ENCODE results near the gene THBD.

THBD gene

DNA sequence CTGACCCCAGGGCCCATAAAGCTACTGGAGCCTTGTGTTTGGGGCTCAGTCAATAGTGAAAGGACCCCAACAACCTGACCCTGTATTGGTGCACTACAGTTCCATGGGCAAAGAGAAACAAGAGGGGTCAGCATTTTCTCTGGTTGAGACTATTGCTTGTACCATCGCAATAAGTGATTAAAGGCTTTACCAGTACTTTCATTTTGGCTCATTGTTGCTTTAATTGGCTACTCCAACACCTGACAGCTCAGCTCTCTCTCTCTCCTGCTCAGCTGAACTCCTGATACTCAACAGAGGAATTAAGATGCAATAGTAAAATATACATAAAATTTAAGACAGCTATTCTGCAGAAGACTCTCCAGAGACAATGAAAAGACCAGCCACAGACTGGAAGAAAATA is 18.8 kb upstream of the THBD start:
- Histone ChIP-seq H3K9me3 (ENCODE audit: control insufficient read depth, low read length) (no peaks in the 10 kb centered on the region), H3K4me1 (ENCODE audit: control insufficient read depth, insufficient read depth, low read length) (peaks cover 4% of the 10 kb centered on the region), H3K4me3 (ENCODE audit: low read length) (no peak overlapping the region), H3K27me3 (ENCODE audit: control insufficient read depth, insufficient read depth, low read length) (no peaks in the 10 kb centered on the region), H3K36me3 (ENCODE audit: control insufficient read depth, insufficient read depth, low read length) (no peaks in the 10 kb centered on the region), H3K9ac (ENCODE audit: low read length) (no peak overlapping the region)

DNA sequence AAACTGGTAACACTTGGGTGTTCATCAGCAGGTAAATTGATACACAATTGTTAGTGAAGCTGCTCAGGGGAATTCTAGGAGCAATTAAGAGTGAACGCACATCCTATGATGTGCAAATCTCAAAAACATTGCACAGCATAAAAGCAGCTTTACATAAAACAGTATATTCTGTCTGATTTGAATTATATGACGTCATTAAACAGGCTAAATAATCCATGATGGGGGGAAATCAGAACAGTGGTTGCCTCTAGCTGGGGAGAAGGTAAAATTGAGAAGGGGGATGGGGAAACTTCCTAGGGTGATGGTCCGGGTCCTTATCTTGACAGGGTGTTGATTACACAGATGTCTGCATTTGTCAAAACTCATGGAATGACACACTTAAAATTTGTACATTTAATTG is 17.3 kb upstream of the THBD start:
- Histone ChIP-seq H3K27me3 (ENCODE audit: control insufficient read depth, insufficient read depth, low read length) (no peaks in the 10 kb centered on the region), H3K4me3 (ENCODE audit: low read length) (no peak overlapping the region), H3K4me1 (ENCODE audit: control insufficient read depth, insufficient read depth, low read length) (peaks cover 4% of the 10 kb centered on the region), H3K9me3 (ENCODE audit: control insufficient read depth, low read length) (no peaks in the 10 kb centered on the region), H3K36me3 (ENCODE audit: control insufficient read depth, insufficient read depth, low read length) (no peaks in the 10 kb centered on the region), H3K9ac (ENCODE audit: low read length) (no peak overlapping the region)

DNA sequence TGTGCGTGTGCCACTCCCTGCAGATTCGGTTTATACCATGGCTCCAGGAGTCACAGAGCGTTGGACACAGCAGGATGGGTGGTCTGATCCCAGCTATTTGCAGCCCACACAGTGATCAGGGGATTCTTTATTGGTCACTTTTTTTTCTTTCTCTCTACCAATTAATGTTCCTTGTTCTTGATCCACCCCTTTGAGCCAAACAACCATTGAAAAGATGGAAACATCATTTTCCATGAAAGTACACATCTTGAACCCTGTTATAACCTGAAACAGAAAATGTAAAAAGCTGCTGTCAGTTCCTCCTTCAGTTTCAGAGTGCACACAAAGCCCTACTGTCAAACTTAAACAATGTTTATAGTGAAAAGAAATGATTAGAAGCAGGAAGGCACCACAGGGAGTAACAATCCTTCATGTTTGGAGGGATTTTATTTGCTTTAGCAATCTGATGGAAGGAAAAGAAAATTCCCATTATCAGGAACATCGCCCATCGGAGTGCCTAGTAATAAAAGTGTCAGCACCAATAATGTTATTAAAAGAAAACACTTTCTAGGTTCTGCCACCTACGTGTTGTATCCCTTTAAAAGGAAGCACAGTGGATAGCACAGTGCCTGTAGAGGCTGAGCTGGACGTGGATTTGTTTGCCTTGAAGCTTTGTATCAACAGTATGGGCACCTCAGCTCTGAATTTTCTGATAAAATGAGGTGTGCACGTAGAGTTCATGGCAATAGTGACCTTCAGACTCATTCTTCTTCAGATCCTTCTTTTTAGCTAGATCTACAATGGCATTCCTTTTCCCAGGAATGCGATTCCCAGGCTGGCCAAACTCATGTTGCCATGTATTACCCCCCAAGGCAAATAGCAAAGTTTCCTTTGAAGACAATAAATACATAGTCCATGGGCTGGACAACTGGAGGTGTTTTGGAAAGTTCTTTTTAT is 16.1 kb upstream of the THBD start:
- no peaks in the 10 kb centered on the region for H3K27me3 ChIP-seq (ENCODE audit: control insufficient read depth, insufficient read depth, low read length)
- no peaks in the 10 kb centered on the region for H3K36me3 ChIP-seq (ENCODE audit: control insufficient read depth, insufficient read depth, low read length)
- H3K9me3 ChIP-seq (ENCODE audit: control insufficient read depth, low read length), result no peaks in the 10 kb centered on the region
- H3K4me1 ChIP-seq (ENCODE audit: control insufficient read depth, insufficient read depth, low read length), result peaks cover 4% of the 10 kb centered on the region
- no peak overlapping the region for H3K9ac ChIP-seq (ENCODE audit: low read length)
- no peak overlapping the region for H3K4me3 ChIP-seq (ENCODE audit: low read length)

DNA sequence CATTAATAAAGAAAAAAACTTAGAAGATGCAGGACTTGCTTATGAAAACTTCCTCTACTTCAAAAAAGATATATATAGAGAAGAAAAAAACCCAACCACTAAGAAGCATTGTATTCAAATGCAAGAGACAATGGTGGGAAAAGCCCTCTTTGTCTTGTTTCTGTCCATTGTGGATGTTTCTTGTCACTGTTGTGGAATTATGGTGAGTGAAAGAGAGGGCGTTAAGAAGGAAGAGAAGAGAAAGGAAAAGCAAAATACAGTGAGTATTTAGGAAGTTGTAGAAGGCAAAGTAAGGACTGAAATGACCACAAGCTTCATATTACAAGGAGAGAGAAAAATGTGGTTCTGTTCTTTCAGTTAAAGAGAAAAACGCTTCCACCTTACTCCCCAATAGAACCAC is 14.1 kb upstream of the THBD start:
- H3K4me1 ChIP-seq (ENCODE audit: control insufficient read depth, insufficient read depth, low read length), result peaks cover 4% of the 10 kb centered on the region
- H3K27me3 ChIP-seq (ENCODE audit: control insufficient read depth, insufficient read depth, low read length), result no peaks in the 10 kb centered on the region

DNA sequence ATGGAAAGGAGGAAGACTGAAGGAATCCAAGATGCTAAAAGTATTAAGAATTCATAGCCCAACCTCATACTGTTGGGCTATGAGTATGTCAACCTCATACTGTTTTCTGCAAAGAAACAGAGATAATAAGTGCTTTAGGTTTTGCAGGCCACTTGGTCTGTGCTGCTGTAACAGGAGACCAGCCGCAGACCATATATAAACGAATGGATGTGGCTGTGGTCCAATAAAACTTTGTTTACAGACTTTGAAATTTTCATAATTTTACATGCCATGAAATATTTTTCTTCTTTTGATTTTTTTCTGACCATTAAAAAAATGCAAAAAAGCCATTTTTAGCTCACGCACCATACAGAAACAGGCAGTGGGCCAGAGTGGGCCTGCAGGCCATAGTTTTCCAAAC is 13.7 kb upstream of the THBD start:
- Histone ChIP-seq H3K9ac (ENCODE audit: low read length) (no peak overlapping the region), H3K36me3 (ENCODE audit: control insufficient read depth, insufficient read depth, low read length) (no peaks in the 10 kb centered on the region)

More for the DNA sequence above, 14.1 kb upstream of the THBD start:
- H3K36me3 ChIP-seq (ENCODE audit: control insufficient read depth, insufficient read depth, low read length), result no peaks in the 10 kb centered on the region
- H3K9me3 ChIP-seq (ENCODE audit: control insufficient read depth, low read length), result no peaks in the 10 kb centered on the region
- H3K9ac ChIP-seq (ENCODE audit: low read length), result no peak overlapping the region
- H3K4me3 ChIP-seq (ENCODE audit: low read length), result no peak overlapping the region

DNA sequence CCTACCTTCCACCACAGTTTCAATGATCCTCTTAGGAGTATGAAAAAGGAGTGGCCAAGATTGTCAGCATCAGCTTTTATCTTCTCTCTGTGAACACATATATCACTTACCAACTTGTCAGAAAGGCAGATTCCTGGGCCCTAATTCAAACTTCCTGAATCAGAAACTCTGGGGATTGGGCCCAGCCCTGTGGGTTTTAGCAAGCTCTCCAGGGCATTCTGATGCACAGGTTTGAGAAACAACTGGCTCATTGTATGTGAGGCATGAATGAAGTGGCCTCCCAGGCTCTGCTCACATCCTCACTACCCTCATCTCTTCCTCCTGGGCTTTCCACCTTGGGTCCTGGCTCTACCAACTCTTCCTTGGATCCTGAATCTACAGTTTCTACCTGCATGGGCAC is 13.2 kb upstream of the THBD start:
- H3K9ac ChIP-seq (ENCODE audit: low read length), result no peak overlapping the region
- H3K36me3 ChIP-seq (ENCODE audit: control insufficient read depth, insufficient read depth, low read length), result no peaks in the 10 kb centered on the region
- H3K4me3 ChIP-seq (ENCODE audit: low read length), result no peak overlapping the region
- H3K9me3 ChIP-seq (ENCODE audit: control insufficient read depth, low read length), result no peaks in the 10 kb centered on the region
- peaks cover 4% of the 10 kb centered on the region for H3K4me1 ChIP-seq (ENCODE audit: control insufficient read depth, insufficient read depth, low read length)
- no peaks in the 10 kb centered on the region for H3K27me3 ChIP-seq (ENCODE audit: control insufficient read depth, insufficient read depth, low read length)

More for the DNA sequence above, 13.7 kb upstream of the THBD start:
- H3K4me3 ChIP-seq (ENCODE audit: low read length), result no peak overlapping the region
- H3K9me3 ChIP-seq (ENCODE audit: control insufficient read depth, low read length), result no peaks in the 10 kb centered on the region
- H3K27me3 ChIP-seq (ENCODE audit: control insufficient read depth, insufficient read depth, low read length), result no peaks in the 10 kb centered on the region
- H3K4me1 ChIP-seq (ENCODE audit: control insufficient read depth, insufficient read depth, low read length), result peaks cover 4% of the 10 kb centered on the region

DNA sequence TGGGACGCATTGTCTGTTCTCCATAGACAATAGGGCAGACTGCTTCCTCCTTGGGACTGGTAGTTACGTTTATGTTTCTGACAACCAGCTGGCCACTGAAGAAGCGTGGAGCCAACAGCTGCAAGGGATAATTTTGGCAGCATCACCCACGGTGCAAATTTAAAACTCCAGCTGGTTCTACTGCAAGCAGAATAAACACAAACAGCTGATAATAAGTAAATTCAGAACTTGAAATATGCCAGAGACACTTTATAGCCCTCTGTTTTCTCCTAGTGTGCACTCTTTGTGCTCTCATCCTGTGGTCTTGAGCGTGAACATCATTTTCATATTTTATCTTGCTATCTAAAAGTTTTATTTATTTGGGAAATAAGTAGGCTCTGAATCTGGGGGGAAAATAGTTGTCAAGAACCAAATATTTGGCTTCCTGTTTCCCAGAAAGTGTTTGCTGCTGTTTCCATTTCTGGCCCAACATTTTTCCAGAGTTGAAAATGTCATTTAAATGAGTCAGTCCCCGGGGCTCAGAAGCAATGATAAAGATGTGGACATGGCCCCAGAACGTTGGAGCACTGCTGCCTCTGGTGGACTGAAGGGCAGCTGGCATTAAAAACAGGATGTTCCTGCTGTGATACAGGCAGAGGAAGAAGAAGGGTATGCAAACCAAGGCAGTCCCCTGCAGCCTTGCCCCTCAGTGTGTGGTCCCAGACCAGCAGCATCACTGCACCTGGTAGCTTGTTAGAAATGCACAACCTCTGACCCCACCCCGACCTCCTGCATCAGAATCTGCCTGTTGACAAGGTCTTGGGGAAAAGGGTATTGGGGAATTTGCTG is 12.5 kb upstream of the THBD start:
- peaks cover 4% of the 10 kb centered on the region for H3K4me1 ChIP-seq (ENCODE audit: control insufficient read depth, insufficient read depth, low read length)
- no peak overlapping the region for H3K4me3 ChIP-seq (ENCODE audit: low read length)
- H3K36me3 ChIP-seq (ENCODE audit: control insufficient read depth, insufficient read depth, low read length), result no peaks in the 10 kb centered on the region
- no peaks in the 10 kb centered on the region for H3K27me3 ChIP-seq (ENCODE audit: control insufficient read depth, insufficient read depth, low read length)
- H3K9ac ChIP-seq (ENCODE audit: low read length), result no peak overlapping the region
- H3K9me3 ChIP-seq (ENCODE audit: control insufficient read depth, low read length), result no peaks in the 10 kb centered on the region

DNA sequence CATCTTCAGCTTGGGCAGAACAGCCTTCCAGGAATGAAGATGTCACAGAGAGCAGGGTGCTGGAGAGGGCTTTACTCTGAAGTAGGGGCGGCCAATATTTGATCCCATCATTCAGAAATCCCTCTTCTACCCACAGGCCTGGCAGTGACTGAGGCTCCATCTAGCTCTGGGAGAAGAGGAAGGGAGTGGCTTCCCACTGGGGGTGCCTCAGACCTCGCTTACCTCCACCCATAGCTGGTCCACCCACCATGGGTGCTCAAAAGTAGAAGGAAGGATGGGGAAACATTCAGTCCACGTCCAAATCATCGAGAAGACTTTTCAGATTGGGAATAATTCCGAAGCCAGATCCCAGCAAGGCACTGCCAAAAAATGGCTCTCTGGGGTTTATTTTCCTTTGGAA is 11.8 kb upstream of the THBD start:
- Histone ChIP-seq H3K27me3 (ENCODE audit: control insufficient read depth, insufficient read depth, low read length) (no peaks in the 10 kb centered on the region), H3K9me3 (ENCODE audit: control insufficient read depth, low read length) (no peaks in the 10 kb centered on the region), H3K4me3 (ENCODE audit: low read length) (no peak overlapping the region), H3K4me1 (ENCODE audit: control insufficient read depth, insufficient read depth, low read length) (peaks cover 4% of the 10 kb centered on the region), H3K36me3 (ENCODE audit: control insufficient read depth, insufficient read depth, low read length) (no peaks in the 10 kb centered on the region), H3K9ac (ENCODE audit: low read length) (no peak overlapping the region)

DNA sequence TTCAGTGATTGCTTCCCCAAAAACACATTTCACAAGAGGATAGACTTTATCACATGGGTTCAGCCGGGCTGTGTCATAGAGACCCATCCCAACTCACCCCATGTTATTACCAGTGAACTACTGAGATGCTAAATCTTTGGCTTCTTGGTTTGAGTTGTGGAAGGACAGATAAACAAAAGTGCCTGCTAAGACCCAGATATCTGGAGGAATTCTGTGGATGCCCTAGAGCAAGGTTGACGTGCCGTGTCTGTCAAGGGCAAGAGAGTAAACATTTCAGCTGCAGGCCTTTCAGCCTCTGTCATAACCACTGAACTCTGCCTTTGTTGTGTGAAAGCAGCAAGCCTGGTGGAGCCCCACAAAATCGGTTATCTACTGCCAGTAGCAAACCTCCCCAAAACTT is 11.2 kb upstream of the THBD start:
- H3K4me1 ChIP-seq (ENCODE audit: control insufficient read depth, insufficient read depth, low read length), result no peaks in the 10 kb centered on the region
- no peaks in the 10 kb centered on the region for H3K9me3 ChIP-seq (ENCODE audit: control insufficient read depth, low read length)
- no peak overlapping the region for H3K4me3 ChIP-seq (ENCODE audit: low read length)
- no peak overlapping the region for H3K9ac ChIP-seq (ENCODE audit: low read length)
- H3K36me3 ChIP-seq (ENCODE audit: control insufficient read depth, insufficient read depth, low read length), result no peaks in the 10 kb centered on the region
- no peaks in the 10 kb centered on the region for H3K27me3 ChIP-seq (ENCODE audit: control insufficient read depth, insufficient read depth, low read length)

DNA sequence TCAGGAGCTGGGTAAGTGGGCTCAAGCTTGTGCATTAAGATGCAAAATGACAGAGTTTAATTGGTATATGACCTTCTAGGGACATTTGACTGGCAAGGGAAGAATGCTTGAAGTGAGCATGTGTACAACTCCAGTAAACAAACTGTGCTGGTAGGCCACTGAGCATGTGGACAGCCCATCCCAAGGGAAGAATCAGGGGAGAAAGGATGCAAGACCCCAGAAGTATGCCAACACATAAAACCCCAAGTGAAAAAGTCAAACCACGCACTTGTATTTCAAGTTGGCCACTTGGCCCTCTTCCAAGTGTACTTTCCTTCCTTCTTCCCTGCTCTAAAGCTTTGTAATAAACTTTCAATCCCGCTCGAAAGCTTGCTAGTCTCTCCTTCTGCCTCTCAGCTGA is 10.4 kb upstream of the THBD start:
- H3K4me3 ChIP-seq (ENCODE audit: low read length), result no peak overlapping the region
- no peaks in the 10 kb centered on the region for H3K36me3 ChIP-seq (ENCODE audit: control insufficient read depth, insufficient read depth, low read length)
- H3K27me3 ChIP-seq (ENCODE audit: control insufficient read depth, insufficient read depth, low read length), result no peaks in the 10 kb centered on the region
- H3K4me1 ChIP-seq (ENCODE audit: control insufficient read depth, insufficient read depth, low read length), result no peaks in the 10 kb centered on the region
- no peaks in the 10 kb centered on the region for H3K9me3 ChIP-seq (ENCODE audit: control insufficient read depth, low read length)
- H3K9ac ChIP-seq (ENCODE audit: low read length), result no peak overlapping the region

DNA sequence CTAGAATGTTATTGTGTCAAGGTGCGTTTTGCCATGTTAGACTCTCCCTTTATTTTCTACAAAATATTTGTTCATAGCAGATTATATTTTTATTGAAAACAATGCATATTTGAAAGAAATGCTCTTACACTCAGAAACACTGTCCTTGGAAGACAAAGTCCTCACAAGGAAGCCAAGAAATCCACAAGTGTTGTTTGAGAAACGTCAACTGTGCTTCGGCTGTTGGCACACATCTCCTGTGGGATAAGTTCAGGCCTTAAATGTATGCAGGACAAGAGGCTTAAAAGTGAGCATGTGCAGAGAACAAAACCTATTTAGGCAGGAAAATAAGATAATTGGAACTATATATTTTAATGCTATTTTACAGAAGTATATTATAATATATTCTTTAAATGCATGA is 9.5 kb upstream of the THBD start:
- no peaks in the 10 kb centered on the region for H3K9me3 ChIP-seq (ENCODE audit: control insufficient read depth, low read length)
- H3K9ac ChIP-seq (ENCODE audit: low read length), result no peak overlapping the region
- no peaks in the 10 kb centered on the region for H3K27me3 ChIP-seq (ENCODE audit: control insufficient read depth, insufficient read depth, low read length)
- no peaks in the 10 kb centered on the region for H3K36me3 ChIP-seq (ENCODE audit: control insufficient read depth, insufficient read depth, low read length)
- H3K4me3 ChIP-seq (ENCODE audit: low read length), result no peak overlapping the region
- H3K4me1 ChIP-seq (ENCODE audit: control insufficient read depth, insufficient read depth, low read length), result no peaks in the 10 kb centered on the region

DNA sequence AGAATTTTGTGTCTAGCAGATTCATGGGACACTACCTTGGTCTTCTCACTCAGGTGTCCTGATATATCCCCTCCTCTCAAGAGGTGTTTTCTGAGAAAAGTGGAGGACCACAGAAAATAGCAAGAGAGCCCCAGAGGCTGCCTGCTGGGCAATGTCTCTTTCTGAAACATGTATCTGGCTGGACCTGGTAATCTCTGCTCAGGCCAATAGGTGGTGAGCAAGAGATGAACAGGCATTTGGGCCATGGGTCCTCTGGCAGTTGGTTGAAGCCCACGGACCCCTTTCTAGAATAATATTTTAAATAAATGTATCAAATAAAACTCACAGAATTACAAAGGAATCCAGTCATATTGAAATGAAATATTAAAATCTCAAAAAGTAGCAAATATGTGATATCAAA is 8.8 kb upstream of the THBD start:
- H3K9ac ChIP-seq (ENCODE audit: low read length), result no peak overlapping the region
- H3K9me3 ChIP-seq (ENCODE audit: control insufficient read depth, low read length), result no peaks in the 10 kb centered on the region
- no peaks in the 10 kb centered on the region for H3K4me1 ChIP-seq (ENCODE audit: control insufficient read depth, insufficient read depth, low read length)
- H3K36me3 ChIP-seq (ENCODE audit: control insufficient read depth, insufficient read depth, low read length), result no peaks in the 10 kb centered on the region
- H3K4me3 ChIP-seq (ENCODE audit: low read length), result no peak overlapping the region
- no peaks in the 10 kb centered on the region for H3K27me3 ChIP-seq (ENCODE audit: control insufficient read depth, insufficient read depth, low read length)

All from mucosa of stomach (tissue), 1 donor.